Globus pallidus (tissue), 1 donor: ENCODE measurements around the gene GNAI3.

Experiments used
- DNase-seq: peaks from one replicate; pipeline ENCODE4 v3.0.0-alpha.2; 2015; ENCODE audit warnings: low spot score

Gene GNAI3

GRCh38 chr1:109546311-109547109 lies 1.9 kb upstream of the GNAI3 start:
- DNase-seq: peak; percentile 91

DNA sequence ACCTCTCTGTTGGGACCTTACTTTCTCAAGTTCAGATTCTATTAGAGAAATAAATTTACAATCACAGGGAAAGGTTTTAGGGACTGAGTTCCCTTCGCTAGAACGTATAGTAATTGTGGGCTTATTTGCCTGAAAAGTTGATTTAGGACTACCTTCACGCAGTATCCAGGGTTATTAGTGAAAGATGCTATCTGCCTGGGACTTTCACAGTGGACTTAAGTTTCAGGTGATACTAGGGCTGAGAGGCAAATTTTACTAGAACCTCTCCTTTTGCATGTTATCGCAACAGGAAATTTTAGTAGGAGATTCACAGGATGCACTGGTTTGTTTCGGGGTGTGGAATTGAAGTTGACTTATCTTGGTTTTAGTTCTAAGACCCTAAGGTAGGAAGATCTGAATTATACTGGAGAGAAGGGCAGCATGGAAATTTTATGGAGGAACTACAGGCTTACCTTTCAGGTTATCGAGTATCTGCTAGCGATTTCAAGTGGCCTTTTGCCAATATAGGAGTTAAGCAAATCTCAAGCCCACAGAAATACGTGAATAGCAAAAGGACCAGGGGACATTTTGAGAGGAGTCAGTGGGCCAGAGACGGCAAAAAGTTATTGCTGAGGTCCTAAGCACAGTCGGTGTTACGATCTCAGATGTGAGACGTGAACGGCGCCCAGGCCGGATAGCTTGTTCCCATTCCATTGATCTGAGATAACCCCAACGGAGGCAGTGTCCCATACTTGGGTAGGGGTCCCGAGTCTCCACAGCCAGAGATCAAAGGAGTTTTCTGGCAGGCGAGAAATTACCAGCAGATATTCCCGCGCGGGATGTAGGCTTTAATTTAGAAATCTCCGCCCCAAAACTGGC lies 723 bp upstream of the GNAI3 start:
- DNase-seq: no peak

DNA sequence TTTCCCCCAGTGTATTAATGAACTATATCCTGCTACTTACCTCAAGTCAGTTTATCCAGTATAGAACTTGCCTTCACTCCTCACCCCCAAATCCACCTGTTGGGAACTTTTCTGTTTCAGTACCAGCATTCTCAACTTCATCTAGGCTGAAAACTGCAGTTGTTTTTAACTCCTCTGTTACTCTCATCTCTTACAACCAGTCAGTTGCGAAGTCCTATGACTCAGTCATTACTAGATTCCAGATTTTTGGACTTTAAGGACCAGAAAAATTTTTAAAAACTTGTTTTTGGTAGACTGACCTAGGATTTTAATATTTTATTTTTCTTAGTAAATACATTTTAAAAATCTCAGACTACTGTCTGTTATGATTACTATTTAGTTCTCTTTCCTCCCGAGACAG lies 8.1 kb downstream of the GNAI3 start:
- no peak for DNase-seq

GRCh38 chr1:109557520-109557919 lies 9.1 kb downstream of the GNAI3 start:
- DNase-seq: no peak

- no peak for DNase-seq
These were observed 11.6 kb downstream of the GNAI3 start for GRCh38 chr1:109559995-109560394.

- no peak for DNase-seq
These were observed 15.9 kb downstream of the GNAI3 start for GRCh38 chr1:109564194-109564878.

GRCh38 chr1:109565241-109565640 lies 16.8 kb downstream of the GNAI3 start:
- no peak for DNase-seq

DNA sequence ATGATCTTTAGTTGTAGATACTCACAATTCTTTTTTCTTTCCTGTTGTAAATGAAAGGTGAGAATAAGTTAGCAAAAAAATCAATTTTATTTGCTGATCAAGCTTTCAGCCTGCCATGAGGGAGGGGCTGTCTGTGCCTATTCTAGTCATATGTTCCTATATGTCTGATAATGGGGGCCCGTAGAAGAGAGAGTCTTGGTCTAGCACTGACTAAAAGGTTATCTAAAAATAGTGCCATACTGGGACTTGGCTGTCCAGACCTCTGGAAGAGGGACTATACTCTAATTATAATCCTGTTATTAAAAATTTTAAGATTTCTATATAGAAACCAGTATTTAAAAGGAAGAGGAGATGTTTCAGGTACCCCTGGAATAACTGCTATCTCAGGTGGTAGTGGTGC lies 18.6 kb downstream of the GNAI3 start:
- DNase-seq: no peak

- no peak for DNase-seq
These were observed 19.7 kb downstream of the GNAI3 start for GRCh38 chr1:109567877-109568672.

GRCh38 chr1:109569323-109569722 lies 20.9 kb downstream of the GNAI3 start:
- DNase-seq: no peak

DNA sequence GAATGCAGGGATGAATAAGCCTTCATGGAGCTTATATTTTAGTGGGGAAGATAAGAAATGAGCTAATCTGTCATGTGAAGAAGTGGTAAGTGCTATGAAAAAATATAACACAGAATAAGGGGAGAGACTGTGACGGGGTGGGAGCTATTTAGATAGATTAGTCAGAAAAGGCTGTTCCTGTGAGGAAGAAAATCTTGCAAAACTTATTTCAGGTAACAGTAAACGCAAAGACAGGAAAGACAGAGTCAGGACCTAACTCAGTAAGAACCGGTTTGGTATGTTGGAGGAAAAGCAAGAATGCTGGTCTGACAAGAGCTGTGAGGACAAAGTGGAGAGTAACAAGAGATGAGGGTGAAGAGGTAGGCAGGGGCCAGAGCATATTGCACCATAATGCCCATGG lies 22.0 kb downstream of the GNAI3 start:
- no peak for DNase-seq

DNA sequence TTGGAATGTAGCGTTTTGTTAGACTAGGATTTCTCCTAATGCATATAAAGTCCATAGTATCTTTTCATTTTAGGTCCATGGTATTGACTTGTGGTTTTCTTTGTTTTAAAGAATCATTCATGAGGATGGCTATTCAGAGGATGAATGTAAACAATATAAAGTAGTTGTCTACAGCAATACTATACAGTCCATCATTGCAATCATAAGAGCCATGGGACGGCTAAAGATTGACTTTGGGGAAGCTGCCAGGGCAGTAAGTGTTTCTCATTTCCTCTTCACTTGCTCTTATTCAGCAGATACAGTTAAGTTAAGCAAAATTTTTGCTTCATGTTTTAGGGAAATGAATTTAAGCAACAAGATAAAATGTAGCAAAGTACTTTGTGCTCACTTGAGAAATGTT lies 25.4 kb downstream of the GNAI3 start:
- DNase-seq: peak; percentile 14

DNA sequence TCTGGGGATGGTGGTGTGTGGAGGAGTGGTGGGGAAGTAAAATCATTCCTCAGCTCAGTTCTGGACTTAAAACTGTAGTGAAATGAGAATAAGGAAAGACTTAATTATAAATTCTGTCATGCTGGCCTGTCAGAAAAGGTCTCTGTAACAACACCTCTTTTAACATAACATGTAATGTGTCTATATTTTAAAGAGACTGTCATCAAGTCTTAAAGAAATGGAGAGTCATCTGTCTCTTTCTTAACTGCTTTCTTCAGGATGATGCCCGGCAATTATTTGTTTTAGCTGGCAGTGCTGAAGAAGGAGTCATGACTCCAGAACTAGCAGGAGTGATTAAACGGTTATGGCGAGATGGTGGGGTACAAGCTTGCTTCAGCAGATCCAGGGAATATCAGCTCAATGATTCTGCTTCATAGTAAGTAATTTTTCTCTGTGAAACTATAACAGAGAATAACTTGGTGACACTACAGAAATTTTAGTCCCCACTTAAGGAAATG lies 30.6 kb downstream of the GNAI3 start:
- no peak for DNase-seq

DNA sequence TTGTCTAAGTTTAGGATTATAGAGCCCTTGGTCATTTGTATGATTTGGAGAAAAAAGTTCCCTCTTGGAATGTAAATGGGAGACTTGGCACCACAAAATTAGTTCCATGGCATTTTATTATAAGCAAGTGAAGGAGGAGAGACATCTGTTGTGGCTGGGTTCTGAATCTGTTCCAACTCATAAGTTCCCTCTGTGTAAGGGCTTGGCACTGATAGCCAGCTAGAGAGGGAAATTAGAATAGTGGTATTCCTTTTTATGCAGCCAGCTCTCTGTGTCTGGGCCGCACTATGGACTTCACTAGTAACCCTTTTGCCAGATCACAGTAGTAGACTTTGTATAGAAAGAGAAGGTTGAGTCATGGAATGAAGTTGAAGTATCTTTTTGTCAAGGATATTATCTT lies 31.1 kb downstream of the GNAI3 start:
- DNase-seq: peak; percentile 22

DNA sequence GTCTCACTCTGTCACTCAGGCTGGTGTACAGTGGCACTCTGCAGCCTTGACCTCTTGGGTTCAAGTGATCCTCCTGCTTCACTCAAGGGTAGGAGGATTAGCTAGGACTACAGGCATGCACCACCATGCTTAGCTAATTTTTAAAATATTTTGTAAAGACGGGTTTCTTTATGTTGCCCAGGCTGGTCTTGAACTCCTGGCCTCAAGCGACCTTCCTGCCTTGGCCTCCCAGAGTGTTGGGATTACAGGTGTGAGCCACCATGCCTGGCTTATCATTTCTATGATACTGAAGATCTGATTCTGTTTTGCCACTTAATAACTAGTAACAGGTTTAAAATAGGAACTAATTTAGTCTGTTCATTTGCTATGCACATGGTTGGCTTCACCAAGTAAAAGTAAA lies 33.6 kb downstream of the GNAI3 start:
- DNase-seq: no peak

- DNase-seq: no peak
These were observed 36.4 kb downstream of the GNAI3 start for GRCh38 chr1:109584766-109585165.

- no peak for DNase-seq
These were observed 37.6 kb downstream of the GNAI3 start for GRCh38 chr1:109586055-109586454.

DNA sequence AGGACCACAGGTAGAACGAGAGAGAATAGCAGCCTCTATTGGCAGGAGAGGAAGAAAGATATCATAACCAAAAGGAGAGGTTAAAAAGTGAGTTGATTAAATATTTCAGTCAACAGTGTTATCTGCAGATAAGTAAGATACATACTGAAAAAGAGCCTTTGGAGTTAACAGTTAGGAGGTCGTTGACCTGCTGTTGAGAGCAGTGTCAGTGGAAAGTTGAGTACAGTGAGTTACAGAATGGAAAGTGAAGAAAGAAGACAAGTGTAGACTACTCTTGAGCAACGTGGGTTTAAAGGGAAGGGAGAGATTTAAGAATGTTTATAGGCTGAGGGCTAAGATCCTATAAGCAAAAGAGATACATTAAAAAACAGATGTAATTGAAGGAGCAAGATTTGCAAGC lies 40.8 kb downstream of the GNAI3 start:
- no peak for DNase-seq

DNA sequence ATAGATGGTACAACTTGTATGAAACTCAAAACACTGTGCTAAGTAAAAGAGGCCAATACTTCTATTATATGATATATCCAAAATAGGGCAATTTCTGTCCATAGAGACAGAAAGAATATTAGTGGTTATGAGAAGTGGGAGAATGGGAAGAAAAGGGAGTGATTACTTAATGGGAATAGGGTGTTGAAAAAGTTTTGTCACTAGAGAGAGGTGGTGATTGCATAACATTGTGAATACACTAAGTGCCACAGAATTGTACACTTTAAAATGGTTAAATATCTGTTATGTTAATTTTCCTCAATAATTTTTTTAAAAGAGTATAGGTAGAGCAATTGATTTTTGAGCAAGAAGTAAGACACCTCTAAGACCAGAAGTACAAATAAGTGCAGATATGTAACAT lies 41.3 kb downstream of the GNAI3 start:
- no peak for DNase-seq

- no peak for DNase-seq
These were observed 44.5 kb downstream of the GNAI3 start for GRCh38 chr1:109592916-109593315.

DNA sequence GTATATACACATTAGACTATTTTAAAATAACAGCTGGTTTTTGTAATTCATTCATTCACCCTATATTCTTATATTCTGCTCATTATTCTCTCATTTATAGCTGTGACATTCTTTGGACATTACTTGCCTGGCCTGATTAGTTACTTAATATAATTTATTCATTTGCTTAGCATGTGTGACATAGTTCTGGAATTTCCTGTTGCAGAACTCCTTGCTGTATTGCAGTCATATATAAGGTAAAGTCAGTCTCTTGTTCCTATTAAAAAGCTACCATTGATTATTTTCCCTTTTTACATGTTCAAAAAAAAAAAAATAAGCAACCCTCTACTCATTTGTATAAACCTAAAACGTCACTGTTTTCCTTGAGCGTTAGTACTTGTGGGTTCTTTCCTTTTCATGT lies 47.1 kb downstream of the GNAI3 start:
- no peak for DNase-seq

DNA sequence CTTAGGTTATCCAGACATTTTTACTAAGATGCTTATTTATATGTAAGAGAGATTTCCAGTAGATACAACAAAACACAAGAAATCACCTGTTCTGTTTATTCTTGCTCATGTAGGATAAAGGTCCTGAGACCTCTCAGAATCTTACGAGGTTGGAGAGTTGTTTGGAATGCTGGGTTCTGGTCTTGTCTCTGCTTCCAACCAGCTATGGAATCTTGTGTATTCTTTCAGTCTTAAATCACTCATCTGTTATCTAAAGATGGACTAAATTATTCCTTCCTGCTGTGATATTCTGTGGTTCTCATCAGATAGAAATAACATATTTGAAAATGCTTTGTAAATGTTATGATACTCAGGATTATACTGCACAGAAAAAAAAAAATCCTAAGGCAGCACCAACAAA lies 49.7 kb downstream of the GNAI3 start:
- no peak for DNase-seq
